Skeletal muscle satellite cell (primary cell): ENCODE measurements around the gene MAP3K12. TPM values are rescaled to one million over a fixed set of nuclear protein-coding genes. Genes with fewer than 3 reads are reported as not detected.
"Not testable (repeated sequence)": the region's sequence is repeated elsewhere in the genome, so short reads cannot be mapped to it uniquely, and the experiment has no call there.

Source experiments
- H3K27me3 ChIP-seq: 2 replicates; pipeline ENCODE4 v1.7.0; 2013; ENCODE audit warnings: low read length; ENCODE audit not compliant: control insufficient read depth, insufficient read depth
- H3K36me3 ChIP-seq: 2 replicates; pipeline ENCODE4 v1.7.0; 2013; ENCODE audit warnings: mild to moderate bottlenecking, control low read depth, low read length; ENCODE audit not compliant: insufficient read depth
- H3K4me1 ChIP-seq: 2 replicates; pipeline ENCODE4 v1.7.0; 2013; ENCODE audit warnings: low read length; ENCODE audit not compliant: control insufficient read depth, insufficient read depth
- H3K4me2 ChIP-seq: 2 replicates; pipeline ENCODE4 v1.7.0; 2013; ENCODE audit warnings: mild to moderate bottlenecking, low read length
- H3K4me3 ChIP-seq: 2 replicates; pipeline ENCODE4 v1.7.0; 2013; ENCODE audit warnings: low read length
- H3K9ac ChIP-seq: 2 replicates; pipeline ENCODE4 v1.7.0; 2013; ENCODE audit warnings: mild to moderate bottlenecking, low read depth, low read length, moderate library complexity
- H3K9me3 ChIP-seq: replicated peaks from 2 replicates; pipeline ENCODE4 v1.7.0; 2013; ENCODE audit warnings: mild to moderate bottlenecking, control low read depth, low read length
- total RNA-seq: library from RNA; depleted of rRNA; stranded (reverse); fragments of >200 nt; gene quantifications from 2 replicates; pipeline ENCODE4 v1.2.3, GENCODE V29; 2012; rRNA removed

MAP3K12 gene
- 17.5 and 24.8 TPM in 2 replicates for total RNA-seq

GRCh38 chr12:53499266-53500141, at the start of gene MAP3K12:
TSS of gene MAP3K12 (minus strand) at chr12:53499458. CDS start at chr12:53487391, 12,067 bp downstream.
- Histone ChIP-seq H3K36me3 (peaks cover 8% of the 10 kb centered on the region), H3K27me3 (no peaks in the 10 kb centered on the region), H3K9me3 (no peaks in the 10 kb centered on the region), H3K4me3 (peak within 1 kb of the TSS; percentile 76), H3K9ac (peak within 1 kb of the TSS; percentile 90), H3K4me1 (peaks cover 42% of the 10 kb centered on the region), H3K4me2 (peak within 1 kb of the TSS; percentile 96)

GRCh38 chr12:53548354-53548753, 49.1 kb upstream of the MAP3K12 start:
- H3K27me3 ChIP-seq, H3K4me3 ChIP-seq, H3K9ac ChIP-seq, H3K4me1 ChIP-seq, H3K9me3 ChIP-seq, H3K4me2 ChIP-seq: not testable (repeated sequence)
- H3K36me3 ChIP-seq, result peaks cover 37% of the 10 kb centered on the region

GRCh38 chr12:53543539-53543938, 44.3 kb upstream of the MAP3K12 start:
- H3K9ac ChIP-seq, result peak overlapping the region; percentile 30
- no peak overlapping the region for H3K4me3 ChIP-seq
- no peak overlapping the region for H3K4me2 ChIP-seq
- H3K9me3 ChIP-seq, result no peaks in the 10 kb centered on the region
- peaks cover 3% of the 10 kb centered on the region for H3K4me1 ChIP-seq
- peaks cover 45% of the 10 kb centered on the region for H3K36me3 ChIP-seq
- no peaks in the 10 kb centered on the region for H3K27me3 ChIP-seq

GRCh38 chr12:53539526-53539925, 40.3 kb upstream of the MAP3K12 start:
- Histone ChIP-seq H3K4me2 (no peak overlapping the region), H3K36me3 (peaks cover 60% of the 10 kb centered on the region), H3K4me1 (peaks cover 3% of the 10 kb centered on the region), H3K27me3 (no peaks in the 10 kb centered on the region), H3K9ac (no peak overlapping the region), H3K4me3 (no peak overlapping the region), H3K9me3 (no peaks in the 10 kb centered on the region)

GRCh38 chr12:53538209-53538689, 39.0 kb upstream of the MAP3K12 start:
- Histone ChIP-seq H3K4me1 (no peaks in the 10 kb centered on the region), H3K4me2 (no peak overlapping the region), H3K27me3 (no peaks in the 10 kb centered on the region), H3K4me3 (no peak overlapping the region), H3K9ac (no peak overlapping the region), H3K9me3 (no peaks in the 10 kb centered on the region), H3K36me3 (peaks cover 70% of the 10 kb centered on the region)

- H3K27me3 ChIP-seq, result no peaks in the 10 kb centered on the region
- peaks cover 74% of the 10 kb centered on the region for H3K36me3 ChIP-seq
Measured at GRCh38 chr12:53536962-53537361, 37.7 kb upstream of the MAP3K12 start.

GRCh38 chr12:53533471-53533870, 34.2 kb upstream of the MAP3K12 start:
- no peak overlapping the region for H3K9ac ChIP-seq
- H3K9me3 ChIP-seq, result no peaks in the 10 kb centered on the region
- H3K4me1 ChIP-seq, result peaks cover 4% of the 10 kb centered on the region
- H3K4me3 ChIP-seq, result no peak overlapping the region
- H3K36me3 ChIP-seq, result peaks cover 64% of the 10 kb centered on the region
- H3K4me2 ChIP-seq, result no peak overlapping the region
- H3K27me3 ChIP-seq, result no peaks in the 10 kb centered on the region

More at GRCh38 chr12:53536962-53537361, 37.7 kb upstream of the MAP3K12 start:
- H3K4me2 ChIP-seq, result no peak overlapping the region
- no peaks in the 10 kb centered on the region for H3K4me1 ChIP-seq
- no peak overlapping the region for H3K9ac ChIP-seq
- no peak overlapping the region for H3K4me3 ChIP-seq
- H3K9me3 ChIP-seq, result no peaks in the 10 kb centered on the region

- peaks cover 4% of the 10 kb centered on the region for H3K4me1 ChIP-seq
- H3K9me3 ChIP-seq, result no peaks in the 10 kb centered on the region
- H3K4me3 ChIP-seq, result no peak overlapping the region
- H3K4me2 ChIP-seq, result no peak overlapping the region
- peaks cover 64% of the 10 kb centered on the region for H3K36me3 ChIP-seq
- H3K9ac ChIP-seq, result no peak overlapping the region
- no peaks in the 10 kb centered on the region for H3K27me3 ChIP-seq
Measured at GRCh38 chr12:53532524-53533445, 33.5 kb upstream of the MAP3K12 start.

- Histone ChIP-seq H3K9ac (no peak overlapping the region), H3K27me3 (no peaks in the 10 kb centered on the region), H3K4me1 (peaks cover 4% of the 10 kb centered on the region), H3K36me3 (peaks cover 63% of the 10 kb centered on the region), H3K9me3 (no peaks in the 10 kb centered on the region), H3K4me3 (no peak overlapping the region), H3K4me2 (no peak overlapping the region)
Measured at GRCh38 chr12:53532021-53532420, 32.8 kb upstream of the MAP3K12 start.

- Histone ChIP-seq H3K4me3 (no peak overlapping the region), H3K9ac (no peak overlapping the region), H3K27me3 (no peaks in the 10 kb centered on the region), H3K9me3 (no peaks in the 10 kb centered on the region), H3K4me1 (peaks cover 4% of the 10 kb centered on the region), H3K36me3 (peaks cover 57% of the 10 kb centered on the region), H3K4me2 (no peak overlapping the region)
Measured at GRCh38 chr12:53530920-53531319, 31.7 kb upstream of the MAP3K12 start.

- H3K9me3 ChIP-seq, result no peaks in the 10 kb centered on the region
- peaks cover 50% of the 10 kb centered on the region for H3K36me3 ChIP-seq
- no peak overlapping the region for H3K9ac ChIP-seq
- H3K4me1 ChIP-seq, result peaks cover 4% of the 10 kb centered on the region
- H3K4me2 ChIP-seq, result no peak overlapping the region
- no peaks in the 10 kb centered on the region for H3K27me3 ChIP-seq
- no peak overlapping the region for H3K4me3 ChIP-seq
Measured at GRCh38 chr12:53530061-53530460, 30.8 kb upstream of the MAP3K12 start.
